Skeletal muscle satellite cell (primary cell): Measurements from ENCODE around the gene POLR1D.

Experiments used
- H3K27me3 ChIP-seq: 2 replicates; pipeline ENCODE4 v1.7.0; 2013; ENCODE audit warnings: low read length; ENCODE audit not compliant: control insufficient read depth, insufficient read depth
- H3K36me3 ChIP-seq: 2 replicates; pipeline ENCODE4 v1.7.0; 2013; ENCODE audit warnings: mild to moderate bottlenecking, control low read depth, low read length; ENCODE audit not compliant: insufficient read depth
- H3K4me1 ChIP-seq: 2 replicates; pipeline ENCODE4 v1.7.0; 2013; ENCODE audit warnings: low read length; ENCODE audit not compliant: control insufficient read depth, insufficient read depth
- H3K4me2 ChIP-seq: 2 replicates; pipeline ENCODE4 v1.7.0; 2013; ENCODE audit warnings: mild to moderate bottlenecking, low read length
- H3K4me3 ChIP-seq: 2 replicates; pipeline ENCODE4 v1.7.0; 2013; ENCODE audit warnings: low read length
- H3K9ac ChIP-seq: 2 replicates; pipeline ENCODE4 v1.7.0; 2013; ENCODE audit warnings: mild to moderate bottlenecking, low read depth, low read length, moderate library complexity
- H3K9me3 ChIP-seq: replicated peaks from 2 replicates; pipeline ENCODE4 v1.7.0; 2013; ENCODE audit warnings: mild to moderate bottlenecking, control low read depth, low read length

Gene POLR1D

GRCh38 chr13:27662738-27663470, 41.2 kb downstream of the POLR1D start:
- Histone ChIP-seq H3K9ac (no peak overlapping the region), H3K36me3 (peaks cover 12% of the 10 kb centered on the region), H3K27me3 (no peaks in the 10 kb centered on the region), H3K4me2 (no peak overlapping the region), H3K4me1 (peaks cover 13% of the 10 kb centered on the region), H3K4me3 (no peak overlapping the region), H3K9me3 (no peaks in the 10 kb centered on the region)

DNA sequence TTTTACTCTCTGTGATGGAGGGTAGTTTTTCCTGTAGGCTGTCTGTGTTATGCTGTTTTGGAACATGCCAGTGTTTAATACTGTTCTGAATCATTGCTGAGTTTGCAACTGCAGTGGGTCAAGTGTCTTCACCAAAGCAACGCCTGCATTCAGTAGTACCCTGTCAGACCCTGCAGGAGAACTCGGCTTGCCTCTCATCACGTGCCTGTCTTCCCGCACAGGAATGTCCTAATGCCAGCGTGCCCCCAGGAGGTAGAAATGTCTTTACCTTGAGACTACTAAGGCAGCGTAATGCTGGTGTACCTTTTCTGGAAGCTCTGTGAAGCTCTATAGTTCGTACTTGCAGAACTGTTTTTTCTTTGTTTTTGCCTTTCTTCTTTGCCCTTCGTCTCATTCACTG, 42.3 kb downstream of the POLR1D start:
- H3K9ac ChIP-seq = no peak overlapping the region
- no peaks in the 10 kb centered on the region for H3K27me3 ChIP-seq
- peaks cover 4% of the 10 kb centered on the region for H3K4me1 ChIP-seq
- H3K4me3 ChIP-seq = no peak overlapping the region
- peaks cover 12% of the 10 kb centered on the region for H3K36me3 ChIP-seq
- H3K4me2 ChIP-seq = no peak overlapping the region
- H3K9me3 ChIP-seq = no peaks in the 10 kb centered on the region

DNA sequence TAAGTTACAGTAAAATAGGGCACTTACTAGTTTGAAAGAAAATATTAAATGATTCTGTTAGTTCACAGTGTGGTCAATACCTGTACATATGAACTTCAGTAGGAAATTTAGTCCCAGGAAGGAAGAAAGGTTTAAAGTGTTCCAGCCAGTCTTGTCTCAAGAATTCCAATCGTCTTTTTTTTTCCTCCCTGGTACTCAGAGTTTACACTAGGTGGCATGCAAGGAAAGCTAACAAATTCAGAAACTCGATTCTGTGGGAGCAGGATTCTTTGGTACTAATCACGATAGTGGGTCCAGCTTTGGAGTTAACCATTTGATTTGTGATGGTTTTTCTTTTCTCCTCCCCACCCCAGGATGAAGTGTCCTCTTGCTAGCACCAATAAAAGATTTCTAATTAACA, 43.6 kb downstream of the POLR1D start:
- no peak overlapping the region for H3K9ac ChIP-seq
- no peaks in the 10 kb centered on the region for H3K27me3 ChIP-seq
- no peak overlapping the region for H3K4me3 ChIP-seq
- H3K4me1 ChIP-seq = no peaks in the 10 kb centered on the region
- peaks cover 12% of the 10 kb centered on the region for H3K36me3 ChIP-seq
- H3K4me2 ChIP-seq = no peak overlapping the region
- no peaks in the 10 kb centered on the region for H3K9me3 ChIP-seq

- H3K27me3 ChIP-seq = no peaks in the 10 kb centered on the region
- H3K9ac ChIP-seq = no peak overlapping the region
- no peaks in the 10 kb centered on the region for H3K4me1 ChIP-seq
- no peaks in the 10 kb centered on the region for H3K9me3 ChIP-seq
- no peak overlapping the region for H3K4me2 ChIP-seq
- peaks cover 12% of the 10 kb centered on the region for H3K36me3 ChIP-seq
- H3K4me3 ChIP-seq = no peak overlapping the region
Measured at GRCh38 chr13:27665761-27666160, 44.1 kb downstream of the POLR1D start.

DNA sequence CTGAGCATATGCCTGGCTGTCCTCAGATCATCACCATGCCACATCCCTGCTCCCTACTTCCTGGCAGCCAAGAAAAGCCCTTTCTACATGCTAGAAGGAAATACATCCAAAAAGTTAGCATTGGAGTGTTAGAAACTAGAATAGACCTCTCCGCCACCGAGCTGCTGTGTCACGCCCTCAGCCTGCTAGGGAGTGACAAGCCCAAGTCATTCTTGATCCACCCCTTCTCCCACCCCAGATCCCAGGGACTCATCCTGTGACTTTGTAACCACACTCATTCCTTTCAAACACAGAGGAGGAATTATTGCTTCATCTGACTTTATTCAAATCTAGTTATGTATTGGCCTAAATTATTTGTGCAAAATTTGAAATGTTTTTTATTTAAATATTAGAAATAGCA, 45.3 kb downstream of the POLR1D start:
- Histone ChIP-seq H3K4me3 (no peak overlapping the region), H3K9me3 (no peaks in the 10 kb centered on the region), H3K4me2 (no peak overlapping the region), H3K27me3 (no peaks in the 10 kb centered on the region), H3K9ac (no peak overlapping the region), H3K4me1 (no peaks in the 10 kb centered on the region), H3K36me3 (peaks cover 12% of the 10 kb centered on the region)

GRCh38 chr13:27667946-27668345, 46.3 kb downstream of the POLR1D start:
- Histone ChIP-seq H3K4me1 (no peaks in the 10 kb centered on the region), H3K9me3 (no peaks in the 10 kb centered on the region), H3K4me2 (no peak overlapping the region), H3K9ac (no peak overlapping the region), H3K36me3 (peaks cover 12% of the 10 kb centered on the region), H3K27me3 (no peaks in the 10 kb centered on the region), H3K4me3 (no peak overlapping the region)

DNA sequence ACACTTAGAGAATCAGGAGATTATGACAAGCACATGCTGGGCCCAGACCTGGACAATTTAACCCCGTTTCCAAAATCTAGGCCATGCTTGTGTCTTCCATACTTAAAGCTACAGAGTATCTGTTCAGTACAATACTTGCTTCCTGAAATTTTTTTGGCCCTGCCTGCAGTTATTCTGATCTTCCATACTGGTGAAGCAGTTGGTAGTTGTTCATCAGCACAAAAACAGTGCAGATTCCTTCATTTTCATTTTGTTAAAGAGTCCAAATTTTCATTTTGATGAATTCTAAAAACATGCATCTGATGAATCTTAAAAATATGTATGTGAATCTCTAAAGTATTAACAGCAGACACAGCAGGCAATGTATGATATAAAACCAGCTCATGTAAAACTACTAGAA, 49.2 kb downstream of the POLR1D start:
- H3K4me1 ChIP-seq = no peaks in the 10 kb centered on the region
- no peaks in the 10 kb centered on the region for H3K9me3 ChIP-seq
- peaks cover 6% of the 10 kb centered on the region for H3K36me3 ChIP-seq
- no peak overlapping the region for H3K4me2 ChIP-seq
- H3K9ac ChIP-seq = no peak overlapping the region
- no peaks in the 10 kb centered on the region for H3K27me3 ChIP-seq
- H3K4me3 ChIP-seq = no peak overlapping the region

- Histone ChIP-seq H3K9ac (no peak overlapping the region), H3K9me3 (no peaks in the 10 kb centered on the region), H3K27me3 (no peaks in the 10 kb centered on the region), H3K4me2 (no peak overlapping the region), H3K4me1 (no peaks in the 10 kb centered on the region), H3K36me3 (peaks cover 1% of the 10 kb centered on the region), H3K4me3 (no peak overlapping the region)
Measured at GRCh38 chr13:27672025-27672424, 50.3 kb downstream of the POLR1D start.
